ENCODE measurements around the gene MEP1A.

DNA sequence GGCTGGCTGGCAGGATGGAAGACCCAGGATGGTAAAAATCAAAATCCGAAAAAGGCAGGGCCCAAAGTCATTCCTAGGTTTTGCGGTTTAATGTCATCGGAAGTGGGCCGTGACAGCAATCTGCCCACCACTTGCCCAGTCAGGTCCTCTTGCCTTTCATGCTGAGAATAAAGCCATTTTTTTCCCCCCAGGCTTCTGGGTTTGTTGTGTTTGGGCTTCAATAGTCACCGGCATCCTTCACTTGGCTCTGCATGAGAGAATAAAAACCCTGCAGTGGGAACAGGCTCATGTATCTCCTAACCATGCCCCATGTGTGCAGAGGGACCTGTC is 56.1 kb downstream of the MEP1A start:
- TF ChIP-seq POLR2AphosphoS5 (IDR thresholded peaks at IDR 0.05): no peak
- TF ChIP-seq, protein P1, sequence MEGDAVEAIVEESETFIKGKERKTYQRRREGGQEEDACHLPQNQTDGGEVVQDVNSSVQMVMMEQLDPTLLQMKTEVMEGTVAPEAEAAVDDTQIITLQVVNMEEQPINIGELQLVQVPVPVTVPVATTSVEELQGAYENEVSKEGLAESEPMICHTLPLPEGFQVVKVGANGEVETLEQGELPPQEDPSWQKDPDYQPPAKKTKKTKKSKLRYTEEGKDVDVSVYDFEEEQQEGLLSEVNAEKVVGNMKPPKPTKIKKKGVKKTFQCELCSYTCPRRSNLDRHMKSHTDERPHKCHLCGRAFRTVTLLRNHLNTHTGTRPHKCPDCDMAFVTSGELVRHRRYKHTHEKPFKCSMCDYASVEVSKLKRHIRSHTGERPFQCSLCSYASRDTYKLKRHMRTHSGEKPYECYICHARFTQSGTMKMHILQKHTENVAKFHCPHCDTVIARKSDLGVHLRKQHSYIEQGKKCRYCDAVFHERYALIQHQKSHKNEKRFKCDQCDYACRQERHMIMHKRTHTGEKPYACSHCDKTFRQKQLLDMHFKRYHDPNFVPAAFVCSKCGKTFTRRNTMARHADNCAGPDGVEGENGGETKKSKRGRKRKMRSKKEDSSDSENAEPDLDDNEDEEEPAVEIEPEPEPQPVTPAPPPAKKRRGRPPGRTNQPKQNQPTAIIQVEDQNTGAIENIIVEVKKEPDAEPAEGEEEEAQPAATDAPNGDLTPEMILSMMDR (IDR thresholded peaks at IDR 0.05 in 8 of 11, conservative IDR thresholded peaks at IDR 0.05 in 3 of 11): no peak

Measured in spleen (tissue), 7 donors.